IMR-90 (cell line): ENCODE data around the gene TMOD1.
A peak's percentile ranks its signal among the peaks of the same experiment; 100 is the strongest.

ENCODE experiments used
- BHLHE40 ChIP-seq: fragments of 150-350 bp; IDR thresholded peaks from 2 replicates; pipeline ENCODE4 v1.6.1; 2016; ENCODE audit warnings: mild to moderate bottlenecking, low read depth, low read length
- CEBPB ChIP-seq: IDR thresholded peaks from 2 replicates; pipeline ENCODE4 v1.6.1; 2012; ENCODE audit warnings: low read depth, low read length, improper control_type of control experiment
- NFE2L2 ChIP-seq: fragments of 150-350 bp; IDR thresholded peaks from 2 replicates; pipeline ENCODE4 v1.6.1; 2016; ENCODE audit warnings: low read depth, mild to moderate bottlenecking, low read length
- POLR2A ChIP-seq: IDR thresholded peaks from 2 replicates; pipeline ENCODE4 v1.6.1; 2012; ENCODE audit warnings: mild to moderate bottlenecking, low read depth, low read length
- RFX5 ChIP-seq: IDR thresholded peaks from 2 replicates; pipeline ENCODE4 v1.8.0; 2012; ENCODE audit warnings: low read depth, mild to moderate bottlenecking, low read length, moderate library complexity
- TF ChIP-seq, protein P1 (sequence below): conservative IDR thresholded peaks from 2 replicates; pipeline ENCODE4 v1.5.1; 2012; ENCODE audit warnings: mild to moderate bottlenecking, low read depth, low read length, improper control_type of control experiment
- TF ChIP-seq, protein P2 (sequence below): fragments of 150-350 bp; IDR thresholded peaks from 2 replicates; pipeline ENCODE4 v1.6.1; 2017; ENCODE audit warnings: mild to moderate bottlenecking, antibody characterized with exemption, low read length, low read depth

DNA sequence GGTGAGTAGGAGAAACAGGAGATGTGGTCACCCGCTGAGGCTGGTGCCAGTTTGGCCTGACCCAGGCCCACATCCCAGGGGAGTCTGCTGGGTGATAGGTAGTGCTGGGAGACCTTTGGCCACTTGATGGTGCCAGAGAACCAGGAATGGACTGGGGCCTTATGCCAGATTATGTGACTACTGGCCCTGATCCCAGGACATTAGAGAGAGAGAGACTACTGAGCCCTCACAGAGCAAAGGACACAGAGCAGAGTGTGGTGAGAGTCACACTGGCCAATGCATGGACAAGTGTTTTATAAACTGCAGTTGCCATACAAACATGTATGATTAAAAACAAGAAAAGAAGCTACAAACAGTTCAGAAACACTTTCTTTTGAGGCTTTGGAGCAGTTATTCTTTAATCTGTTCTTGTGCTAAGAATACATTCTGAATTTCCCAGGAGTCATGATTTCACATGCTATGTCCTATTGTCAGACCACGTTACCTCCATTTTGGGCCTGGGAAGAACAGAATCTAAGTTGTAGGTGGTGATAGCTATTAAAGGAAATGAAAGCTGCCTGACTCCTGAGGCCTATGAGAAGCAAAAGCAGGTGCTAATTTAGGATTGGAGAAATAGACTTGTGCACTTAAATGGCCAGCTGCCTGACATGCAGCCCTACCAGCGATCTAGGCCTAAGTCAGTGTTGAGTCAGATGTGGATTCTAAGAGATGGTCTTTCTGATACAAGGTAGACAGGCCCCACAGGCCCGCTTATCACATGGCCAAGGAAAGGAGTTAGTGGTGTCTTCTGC is 32.6 kb upstream of the TMOD1 start:
- TF ChIP-seq, protein P1, sequence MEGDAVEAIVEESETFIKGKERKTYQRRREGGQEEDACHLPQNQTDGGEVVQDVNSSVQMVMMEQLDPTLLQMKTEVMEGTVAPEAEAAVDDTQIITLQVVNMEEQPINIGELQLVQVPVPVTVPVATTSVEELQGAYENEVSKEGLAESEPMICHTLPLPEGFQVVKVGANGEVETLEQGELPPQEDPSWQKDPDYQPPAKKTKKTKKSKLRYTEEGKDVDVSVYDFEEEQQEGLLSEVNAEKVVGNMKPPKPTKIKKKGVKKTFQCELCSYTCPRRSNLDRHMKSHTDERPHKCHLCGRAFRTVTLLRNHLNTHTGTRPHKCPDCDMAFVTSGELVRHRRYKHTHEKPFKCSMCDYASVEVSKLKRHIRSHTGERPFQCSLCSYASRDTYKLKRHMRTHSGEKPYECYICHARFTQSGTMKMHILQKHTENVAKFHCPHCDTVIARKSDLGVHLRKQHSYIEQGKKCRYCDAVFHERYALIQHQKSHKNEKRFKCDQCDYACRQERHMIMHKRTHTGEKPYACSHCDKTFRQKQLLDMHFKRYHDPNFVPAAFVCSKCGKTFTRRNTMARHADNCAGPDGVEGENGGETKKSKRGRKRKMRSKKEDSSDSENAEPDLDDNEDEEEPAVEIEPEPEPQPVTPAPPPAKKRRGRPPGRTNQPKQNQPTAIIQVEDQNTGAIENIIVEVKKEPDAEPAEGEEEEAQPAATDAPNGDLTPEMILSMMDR = peak; percentile 95
- no peak for TF ChIP-seq BHLHE40
- TF ChIP-seq RFX5 = no peak
- TF ChIP-seq POLR2A = peak; percentile 55; the same call in 1 of the 2 replicates
- no peak for TF ChIP-seq NFE2L2
- TF ChIP-seq, protein P2, sequence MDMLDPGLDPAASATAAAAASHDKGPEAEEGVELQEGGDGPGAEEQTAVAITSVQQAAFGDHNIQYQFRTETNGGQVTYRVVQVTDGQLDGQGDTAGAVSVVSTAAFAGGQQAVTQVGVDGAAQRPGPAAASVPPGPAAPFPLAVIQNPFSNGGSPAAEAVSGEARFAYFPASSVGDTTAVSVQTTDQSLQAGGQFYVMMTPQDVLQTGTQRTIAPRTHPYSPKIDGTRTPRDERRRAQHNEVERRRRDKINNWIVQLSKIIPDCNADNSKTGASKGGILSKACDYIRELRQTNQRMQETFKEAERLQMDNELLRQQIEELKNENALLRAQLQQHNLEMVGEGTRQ = no peak
- no peak for TF ChIP-seq CEBPB
